ENCODE results near the gene MVK.

The MVK gene

GRCh38 chr12:109573029-109573913 is at the start of gene MVK, which contains the start of gene MMAB:
MVK (plus strand) TSS chr12:109573794; CDS start chr12:109574823, 1,029 bp downstream.
MMAB (minus strand) TSS chr12:109573504; CDS start chr12:109573480, 24 bp downstream.
- in situ Hi-C loops (cut with HindIII; ENCODE audit: low pct_unique_long_range_greater_than_20kb, low sequenced_read_pairs) = no loop called here
- no peak for TF ChIP-seq JUND (IDR thresholded peaks at IDR 0.05; ENCODE audit: low read depth)

GRCh38 chr12:109524466-109525278 is 48.9 kb upstream of the MVK start:
- in situ Hi-C loops (cut with HindIII; ENCODE audit: low pct_unique_long_range_greater_than_20kb, low sequenced_read_pairs) = no loop called here
- TF ChIP-seq JUND (IDR thresholded peaks at IDR 0.05; ENCODE audit: low read depth) = no peak
- no peak for DNase-seq (ENCODE audit: low read depth in 1 of 2, low spot score in 1 of 2)

More at GRCh38 chr12:109573029-109573913, at the start of gene MVK, which contains the start of gene MMAB:
- DNase-seq (ENCODE audit: low read depth in 1 of 2, low spot score in 1 of 2) = peak; percentile 100

GRCh38 chr12:109525279-109525585 is 48.4 kb upstream of the MVK start:
- no peak for DNase-seq (ENCODE audit: low read depth in 1 of 2, low spot score in 1 of 2)
- in situ Hi-C loops (cut with HindIII; ENCODE audit: low pct_unique_long_range_greater_than_20kb, low sequenced_read_pairs) = no loop called here
- TF ChIP-seq JUND (IDR thresholded peaks at IDR 0.05; ENCODE audit: low read depth) = no peak

- DNase-seq (ENCODE audit: low read depth in 1 of 2, low spot score in 1 of 2) = no peak
- in situ Hi-C loops (cut with HindIII; ENCODE audit: low pct_unique_long_range_greater_than_20kb, low sequenced_read_pairs) = no loop called here
- no peak for TF ChIP-seq JUND (IDR thresholded peaks at IDR 0.05; ENCODE audit: low read depth)
These were observed 46.0 kb upstream of the MVK start for GRCh38 chr12:109527489-109528123.

GRCh38 chr12:109529691-109530640 is 43.6 kb upstream of the MVK start:
- TF ChIP-seq JUND (IDR thresholded peaks at IDR 0.05; ENCODE audit: low read depth) = no peak
- DNase-seq (ENCODE audit: low read depth in 1 of 2, low spot score in 1 of 2) = no peak
- in situ Hi-C loops (cut with HindIII; ENCODE audit: low pct_unique_long_range_greater_than_20kb, low sequenced_read_pairs) = no loop called here

GRCh38 chr12:109531411-109531810 is 42.2 kb upstream of the MVK start:
- TF ChIP-seq JUND (IDR thresholded peaks at IDR 0.05; ENCODE audit: low read depth) = no peak
- no peak for DNase-seq (ENCODE audit: low read depth in 1 of 2, low spot score in 1 of 2)
- in situ Hi-C loops (cut with HindIII; ENCODE audit: low pct_unique_long_range_greater_than_20kb, low sequenced_read_pairs) = no loop called here

- in situ Hi-C loops (cut with HindIII; ENCODE audit: low pct_unique_long_range_greater_than_20kb, low sequenced_read_pairs) = no loop called here
- no peak for DNase-seq (ENCODE audit: low read depth in 1 of 2, low spot score in 1 of 2)
- TF ChIP-seq JUND (IDR thresholded peaks at IDR 0.05; ENCODE audit: low read depth) = no peak
These were observed 40.7 kb upstream of the MVK start for GRCh38 chr12:109532721-109533486.

- in situ Hi-C loops (cut with HindIII; ENCODE audit: low pct_unique_long_range_greater_than_20kb, low sequenced_read_pairs) = no loop called here
- DNase-seq (ENCODE audit: low read depth in 1 of 2, low spot score in 1 of 2) = no peak
- no peak for TF ChIP-seq JUND (IDR thresholded peaks at IDR 0.05; ENCODE audit: low read depth)
These were observed 40.2 kb upstream of the MVK start for GRCh38 chr12:109533487-109533740.

- no peak for TF ChIP-seq JUND (IDR thresholded peaks at IDR 0.05; ENCODE audit: low read depth)
- in situ Hi-C loops (cut with HindIII; ENCODE audit: low pct_unique_long_range_greater_than_20kb, low sequenced_read_pairs) = no loop called here
- DNase-seq (ENCODE audit: low read depth in 1 of 2, low spot score in 1 of 2) = no peak
These were observed 39.1 kb upstream of the MVK start for GRCh38 chr12:109534456-109534855.

GRCh38 chr12:109535231-109535862 is 38.2 kb upstream of the MVK start:
- in situ Hi-C loops (cut with HindIII; ENCODE audit: low pct_unique_long_range_greater_than_20kb, low sequenced_read_pairs) = no loop called here
- TF ChIP-seq JUND (IDR thresholded peaks at IDR 0.05; ENCODE audit: low read depth) = no peak
- DNase-seq (ENCODE audit: low read depth in 1 of 2, low spot score in 1 of 2) = no peak

GRCh38 chr12:109535863-109536250 is 37.7 kb upstream of the MVK start:
- no peak for TF ChIP-seq JUND (IDR thresholded peaks at IDR 0.05; ENCODE audit: low read depth)
- DNase-seq (ENCODE audit: low read depth in 1 of 2, low spot score in 1 of 2) = no peak
- in situ Hi-C loops (cut with HindIII; ENCODE audit: low pct_unique_long_range_greater_than_20kb, low sequenced_read_pairs) = no loop called here
